Hepatocyte (in vitro differentiated cells): Measurements from ENCODE around the gene IPO8.

Experiments used
- EZH2 ChIP-seq: fragments of 200-600 bp; sonication (generic); IDR thresholded peaks from 2 replicates; pipeline ENCODE4 v1.6.1; 2016; ENCODE audit warnings: antibody characterized with exemption, mild to moderate bottlenecking, borderline replicate concordance
- TF ChIP-seq, protein P1 (sequence below): fragments of 200-600 bp; sonication (generic); IDR thresholded peaks from 2 replicates; pipeline ENCODE4 v1.5.1; 2016; ENCODE audit warnings: antibody characterized with exemption, mild to moderate bottlenecking; ENCODE audit not compliant: poor library complexity

DNA sequence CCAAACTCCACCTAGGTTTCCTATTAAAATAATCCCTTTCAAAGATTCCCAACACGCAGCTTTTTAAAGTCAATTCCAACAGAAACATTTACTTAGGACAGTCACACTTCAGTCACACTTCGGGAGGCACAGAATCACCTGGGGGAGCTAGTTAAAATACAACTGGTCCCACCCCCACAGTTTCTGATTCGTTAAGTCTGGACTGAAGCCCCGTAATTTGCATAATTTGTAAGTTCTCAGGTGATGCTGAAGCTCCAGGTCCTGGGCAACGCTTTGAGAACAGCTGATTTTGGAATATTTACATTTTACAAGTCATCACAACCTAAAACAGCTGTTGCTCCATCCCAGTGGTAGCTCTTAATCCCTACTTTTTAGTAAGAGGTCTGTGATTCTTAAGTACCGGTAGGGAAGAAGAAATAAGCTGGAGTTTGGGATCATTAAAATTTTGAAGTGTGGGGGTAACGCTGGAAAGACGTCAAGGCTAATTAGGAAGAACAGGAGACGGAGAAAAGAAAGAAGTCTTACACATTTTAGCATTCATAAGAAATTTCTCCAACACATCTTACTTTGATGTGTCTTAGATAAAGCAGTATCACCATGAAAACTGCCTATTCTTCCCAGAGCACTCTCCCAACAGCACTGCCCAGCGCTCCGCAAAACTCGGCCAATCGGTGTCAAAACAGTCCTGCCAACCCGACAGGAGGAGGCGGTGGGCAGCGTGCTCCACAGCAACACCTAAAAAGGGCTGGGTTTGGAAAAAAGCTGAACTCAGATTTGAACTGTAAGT is 1.1 kb downstream of the IPO8 start:
- TF ChIP-seq, protein P1, sequence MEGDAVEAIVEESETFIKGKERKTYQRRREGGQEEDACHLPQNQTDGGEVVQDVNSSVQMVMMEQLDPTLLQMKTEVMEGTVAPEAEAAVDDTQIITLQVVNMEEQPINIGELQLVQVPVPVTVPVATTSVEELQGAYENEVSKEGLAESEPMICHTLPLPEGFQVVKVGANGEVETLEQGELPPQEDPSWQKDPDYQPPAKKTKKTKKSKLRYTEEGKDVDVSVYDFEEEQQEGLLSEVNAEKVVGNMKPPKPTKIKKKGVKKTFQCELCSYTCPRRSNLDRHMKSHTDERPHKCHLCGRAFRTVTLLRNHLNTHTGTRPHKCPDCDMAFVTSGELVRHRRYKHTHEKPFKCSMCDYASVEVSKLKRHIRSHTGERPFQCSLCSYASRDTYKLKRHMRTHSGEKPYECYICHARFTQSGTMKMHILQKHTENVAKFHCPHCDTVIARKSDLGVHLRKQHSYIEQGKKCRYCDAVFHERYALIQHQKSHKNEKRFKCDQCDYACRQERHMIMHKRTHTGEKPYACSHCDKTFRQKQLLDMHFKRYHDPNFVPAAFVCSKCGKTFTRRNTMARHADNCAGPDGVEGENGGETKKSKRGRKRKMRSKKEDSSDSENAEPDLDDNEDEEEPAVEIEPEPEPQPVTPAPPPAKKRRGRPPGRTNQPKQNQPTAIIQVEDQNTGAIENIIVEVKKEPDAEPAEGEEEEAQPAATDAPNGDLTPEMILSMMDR, result no peak
- TF ChIP-seq EZH2, result no peak
